Astrocyte (in vitro differentiated cells and primary cell): ENCODE data around the gene PRKACA. TPM values are rescaled to one million over a fixed set of nuclear protein-coding genes. Genes with fewer than 3 reads are reported as not detected.

Experiments used
- DNase-seq: peaks from one replicate; pipeline ENCODE4 v3.0.0-alpha.2; 2010; ENCODE audit warnings: low read depth
- FAIRE-seq: peaks from 2 replicates; lab custom pipeline; 2011; peaks lifted over from hg19 to GRCh38; lab: Jason Lieb, UNC
- H2AFZ ChIP-seq: 2 replicates; pipeline ENCODE4 v1.6.0; 2012; ENCODE audit warnings: low read depth, low read length, inconsistent platforms
- H3K27ac ChIP-seq: 2 replicates; pipeline ENCODE4 v1.5.1; 2011; ENCODE audit warnings: low read depth, low read length, inconsistent platforms
- H3K27me3 ChIP-seq: 2 replicates; pipeline ENCODE4 v1.6.0; 2011; ENCODE audit warnings: low read length, inconsistent platforms; ENCODE audit not compliant: insufficient read depth
- H3K36me3 ChIP-seq: 2 replicates; pipeline ENCODE4 v1.5.1; 2011; ENCODE audit warnings: low read length, inconsistent platforms; ENCODE audit not compliant: insufficient read depth
- H3K4me1 ChIP-seq: 2 replicates; pipeline ENCODE4 v1.5.1; 2011; ENCODE audit warnings: low read length, inconsistent platforms; ENCODE audit not compliant: insufficient read depth
- H3K4me2 ChIP-seq: 2 replicates; pipeline ENCODE4 v1.6.0; 2012; ENCODE audit warnings: low read length, inconsistent platforms
- H3K4me3 ChIP-seq: 2 replicates; pipeline ENCODE4 v1.5.1; 2011; ENCODE audit warnings: low read depth, mild to moderate bottlenecking, low read length, inconsistent platforms; ENCODE audit not compliant: insufficient read depth
- H3K79me2 ChIP-seq: 2 replicates; pipeline ENCODE4 v1.6.0; 2012; ENCODE audit warnings: mild to moderate bottlenecking, low read length, inconsistent platforms; ENCODE audit not compliant: insufficient read depth
- H3K9ac ChIP-seq: 2 replicates; pipeline ENCODE4 v1.6.0; 2012; ENCODE audit warnings: mild to moderate bottlenecking, low read length, inconsistent platforms
- H3K9me3 ChIP-seq: 2 replicates; pipeline ENCODE4 v1.5.1; 2012; ENCODE audit warnings: low read depth, mild to moderate bottlenecking, low read length, inconsistent platforms; ENCODE audit not compliant: insufficient read depth
- H4K20me1 ChIP-seq: 2 replicates; pipeline ENCODE4 v1.6.0; 2012; ENCODE audit warnings: low read length, inconsistent platforms; ENCODE audit not compliant: insufficient read depth
- H3K27ac Mint-ChIP-seq: one replicate; pipeline ENCODE4 v1.8.0; 2021; ENCODE audit warnings: mild to moderate bottlenecking, mixed read lengths; ENCODE audit not compliant: unreplicated experiment
- H3K27me3 Mint-ChIP-seq: one replicate; pipeline ENCODE4 v1.8.0; 2021; ENCODE audit warnings: low read depth, mixed read lengths; ENCODE audit not compliant: unreplicated experiment
- H3K36me3 Mint-ChIP-seq: one replicate; pipeline ENCODE4 v1.8.0; 2021; ENCODE audit warnings: low read depth, mixed read lengths; ENCODE audit not compliant: unreplicated experiment
- H3K4me1 Mint-ChIP-seq: one replicate; pipeline ENCODE4 v1.8.0; 2021; ENCODE audit warnings: low read depth, mixed read lengths; ENCODE audit not compliant: unreplicated experiment
- H3K4me3 Mint-ChIP-seq: one replicate; pipeline ENCODE4 v1.8.0; 2021; ENCODE audit warnings: mild to moderate bottlenecking, moderate library complexity, mixed read lengths; ENCODE audit not compliant: unreplicated experiment
- H3K9me3 Mint-ChIP-seq: one replicate; pipeline ENCODE4 v1.8.0; 2021; ENCODE audit warnings: mild to moderate bottlenecking, mixed read lengths; ENCODE audit not compliant: unreplicated experiment
- EZH2 ChIP-seq: IDR thresholded peaks from 2 replicates; pipeline ENCODE4 v1.6.1; 2012; ENCODE audit warnings: mild to moderate bottlenecking, low read length, inconsistent platforms; ENCODE audit not compliant: insufficient read depth
- total RNA-seq: library from RNA; stranded (reverse); gene quantifications from 2 replicates; pipeline ENCODE4 v1.2.1, GENCODE V29; 2021
- TF ChIP-seq, protein P1 (sequence below): IDR thresholded peaks from 2 replicates; pipeline ENCODE4 v1.5.1; 2011; ENCODE audit warnings: low read depth, mild to moderate bottlenecking, inconsistent platforms, low read length, moderate library complexity; ENCODE audit not compliant: insufficient read depth

The PRKACA gene
- total RNA-seq, 1 donor from 2014 or later, result 80.5 TPM

DNA sequence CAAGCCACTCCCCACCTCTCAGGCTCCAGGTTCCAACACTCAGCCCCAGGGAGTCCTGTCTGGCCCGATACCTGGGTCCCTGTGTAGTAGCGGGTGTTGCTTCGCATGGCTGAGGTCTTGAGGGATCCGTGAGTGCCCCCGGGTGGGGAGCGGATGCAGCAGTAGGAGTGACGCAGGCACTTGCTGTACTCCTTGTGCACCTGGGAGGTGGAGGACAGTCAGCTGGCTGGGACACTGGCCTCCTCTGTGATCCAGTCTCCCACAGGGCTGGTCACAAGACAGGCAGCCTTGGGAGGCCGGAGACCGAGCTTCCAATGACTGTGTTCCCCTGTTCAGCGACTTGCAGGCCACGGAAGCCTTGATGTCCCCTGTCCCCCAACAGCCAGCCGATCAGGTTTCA, 35.2 kb upstream of the PRKACA start:
- TF ChIP-seq EZH2, result no peak
- TF ChIP-seq, protein P1, sequence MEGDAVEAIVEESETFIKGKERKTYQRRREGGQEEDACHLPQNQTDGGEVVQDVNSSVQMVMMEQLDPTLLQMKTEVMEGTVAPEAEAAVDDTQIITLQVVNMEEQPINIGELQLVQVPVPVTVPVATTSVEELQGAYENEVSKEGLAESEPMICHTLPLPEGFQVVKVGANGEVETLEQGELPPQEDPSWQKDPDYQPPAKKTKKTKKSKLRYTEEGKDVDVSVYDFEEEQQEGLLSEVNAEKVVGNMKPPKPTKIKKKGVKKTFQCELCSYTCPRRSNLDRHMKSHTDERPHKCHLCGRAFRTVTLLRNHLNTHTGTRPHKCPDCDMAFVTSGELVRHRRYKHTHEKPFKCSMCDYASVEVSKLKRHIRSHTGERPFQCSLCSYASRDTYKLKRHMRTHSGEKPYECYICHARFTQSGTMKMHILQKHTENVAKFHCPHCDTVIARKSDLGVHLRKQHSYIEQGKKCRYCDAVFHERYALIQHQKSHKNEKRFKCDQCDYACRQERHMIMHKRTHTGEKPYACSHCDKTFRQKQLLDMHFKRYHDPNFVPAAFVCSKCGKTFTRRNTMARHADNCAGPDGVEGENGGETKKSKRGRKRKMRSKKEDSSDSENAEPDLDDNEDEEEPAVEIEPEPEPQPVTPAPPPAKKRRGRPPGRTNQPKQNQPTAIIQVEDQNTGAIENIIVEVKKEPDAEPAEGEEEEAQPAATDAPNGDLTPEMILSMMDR, result no peak
- Histone ChIP-seq H3K9ac (no peak overlapping the region), H2AFZ (no peak overlapping the region), H3K27me3 (no peaks in the 10 kb centered on the region), H3K4me3 (no peak overlapping the region), H3K79me2 (peaks cover 5% of the 10 kb centered on the region), H3K4me1 (peaks cover 10% of the 10 kb centered on the region), H4K20me1 (peaks cover 22% of the 10 kb centered on the region), H3K4me2 (no peak overlapping the region), H3K27ac (no peak overlapping the region), H3K9me3 (no peaks in the 10 kb centered on the region), H3K36me3 (no peaks in the 10 kb centered on the region)
- Mint-ChIP-seq H3K27me3 (no peaks in the 10 kb centered on the region), H3K9me3 (no peaks in the 10 kb centered on the region), H3K4me1 (peaks cover 4% of the 10 kb centered on the region), H3K4me3 (no peak overlapping the region), H3K27ac (no peak overlapping the region), H3K36me3 (peaks cover 6% of the 10 kb centered on the region)
- no peak for DNase-seq
- no peak for FAIRE-seq

DNA sequence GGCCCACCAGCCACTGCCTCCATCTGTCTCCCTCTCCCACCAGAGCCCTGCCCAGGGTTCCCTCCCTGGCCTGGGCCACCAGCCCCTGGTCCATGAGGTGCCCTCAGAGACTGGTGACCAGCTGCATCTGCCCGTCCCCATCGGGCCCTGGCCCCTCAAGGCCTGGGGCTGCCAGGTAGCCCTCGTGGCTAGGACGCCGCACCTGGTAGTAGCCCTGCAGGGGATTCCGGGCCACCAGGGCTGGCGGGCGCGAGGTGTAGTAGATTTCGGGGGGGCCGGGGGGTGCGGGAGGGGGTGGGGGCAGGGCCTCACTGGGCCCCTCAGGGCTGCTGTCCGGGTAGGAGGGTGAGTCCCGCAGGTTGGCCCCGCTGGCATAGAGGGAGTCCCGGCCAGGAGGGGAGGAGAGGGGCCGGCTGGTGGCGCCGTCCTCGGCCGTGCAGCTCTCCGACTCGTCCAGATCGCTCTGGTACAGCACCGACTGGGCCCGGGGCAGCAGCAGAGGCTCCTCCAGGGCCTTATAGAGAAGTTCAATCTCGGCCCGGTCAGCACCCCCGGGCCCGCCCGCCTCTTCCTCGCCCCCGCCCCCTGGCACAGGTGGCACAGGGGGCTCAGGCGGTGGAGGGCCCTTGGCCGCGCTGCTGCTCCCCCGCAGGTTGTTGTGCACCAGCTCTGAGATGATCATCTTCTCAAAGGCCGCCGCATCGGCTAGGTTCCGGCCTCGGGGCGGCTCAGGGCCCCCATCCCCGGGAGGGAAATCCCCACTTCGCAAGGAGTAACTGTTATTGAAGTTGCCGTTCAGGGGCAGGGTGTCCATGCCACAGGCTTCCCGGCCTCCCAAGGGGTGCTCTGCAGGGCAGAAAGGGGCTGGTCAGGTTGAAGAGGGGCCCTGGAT, 33.5 kb upstream of the PRKACA start:
- no peak overlapping the region for H2AFZ ChIP-seq
- peaks cover 5% of the 10 kb centered on the region for H3K79me2 ChIP-seq
- no peak overlapping the region for H3K4me3 ChIP-seq
- no peak overlapping the region for H3K4me2 ChIP-seq
- Mint-ChIP-seq H3K36me3 (peaks cover 5% of the 10 kb centered on the region), H3K4me3 (no peak overlapping the region), H3K27ac (no peak overlapping the region), H3K4me1 (peaks cover 16% of the 10 kb centered on the region), H3K27me3 (no peaks in the 10 kb centered on the region), H3K9me3 (no peaks in the 10 kb centered on the region)
- TF ChIP-seq EZH2, result no peak
- TF ChIP-seq, protein P1, result no peak
- DNase-seq (no peak), FAIRE-seq (no peak)
- H3K27me3 ChIP-seq, result no peaks in the 10 kb centered on the region
- H4K20me1 ChIP-seq, result peaks cover 31% of the 10 kb centered on the region
- no peaks in the 10 kb centered on the region for H3K36me3 ChIP-seq
- H3K9me3 ChIP-seq, result no peaks in the 10 kb centered on the region
- H3K4me1 ChIP-seq, result peaks cover 10% of the 10 kb centered on the region
- H3K27ac ChIP-seq, result no peak overlapping the region
- H3K9ac ChIP-seq, result no peak overlapping the region
